ENCODE results near the gene SYPL2. TPM values are rescaled to one million over a fixed set of nuclear protein-coding genes. Genes with fewer than 3 reads are reported as not detected.

The SYPL2 gene
- polyA plus RNA-seq, 6 donors from 2014 or later: not detected

DNA sequence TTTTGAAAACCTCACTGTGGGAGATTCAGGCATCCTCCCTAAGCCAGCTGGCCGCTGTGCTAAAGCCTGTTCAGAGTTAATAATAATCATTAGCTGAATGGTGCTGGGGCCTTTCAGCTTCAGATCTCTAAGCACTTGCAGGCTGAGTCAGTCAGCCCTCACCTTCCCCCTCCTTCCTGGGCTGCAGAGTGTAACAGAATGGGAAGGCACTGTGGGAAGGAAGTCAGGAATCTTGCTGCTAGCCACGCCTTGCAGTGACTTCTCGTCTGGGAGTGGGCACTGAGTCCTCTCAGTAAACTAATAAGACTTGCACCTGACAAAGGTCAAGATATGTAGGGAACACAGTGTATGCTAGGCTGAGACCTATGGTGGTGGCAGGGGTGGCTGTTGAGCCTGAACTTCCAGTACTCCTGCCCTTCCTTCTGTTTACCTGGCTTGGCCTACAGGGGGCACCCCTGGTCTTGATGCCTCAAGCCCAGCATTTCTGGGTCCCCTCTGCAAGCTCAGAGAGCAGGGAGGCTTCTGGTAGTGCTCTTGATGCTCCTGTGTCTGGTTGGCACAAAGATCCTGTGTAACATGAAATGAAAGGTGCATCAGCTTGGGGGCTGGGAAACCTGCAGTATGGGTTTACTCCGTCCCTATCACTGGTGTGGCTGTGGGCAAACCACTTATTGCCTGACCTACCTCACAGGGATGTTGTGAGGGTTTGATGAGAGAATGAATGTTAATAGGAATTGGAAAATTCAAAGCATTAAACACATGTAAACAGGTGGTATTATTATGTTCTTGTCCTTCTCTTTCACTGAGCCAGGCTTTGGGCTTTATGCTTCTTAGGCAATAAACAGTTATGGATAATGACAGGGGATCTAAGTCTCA, 33.6 kb downstream of the SYPL2 start:
- Mint-ChIP-seq H3K9me3 (no peaks in the 10 kb centered on the region), H3K27ac (peak overlapping the region in 3 of 6 donors; percentile 10 to 56 (median 29)), H3K36me3 (peaks cover 5 to 7% of the 10 kb centered on the region in 2 donors), H3K27me3 (no peaks in the 10 kb centered on the region), H3K4me1 (peaks cover 28 to 63% (median 55%) of the 10 kb centered on the region in 3 donors), H3K4me3 (peak overlapping the region in 1 of 8 donors; percentile 2)
- ATAC-seq (ENCODE audit: low read depth in 2 of 2) (peak; percentile 49 to 66), DNase-seq (no peak)

DNA sequence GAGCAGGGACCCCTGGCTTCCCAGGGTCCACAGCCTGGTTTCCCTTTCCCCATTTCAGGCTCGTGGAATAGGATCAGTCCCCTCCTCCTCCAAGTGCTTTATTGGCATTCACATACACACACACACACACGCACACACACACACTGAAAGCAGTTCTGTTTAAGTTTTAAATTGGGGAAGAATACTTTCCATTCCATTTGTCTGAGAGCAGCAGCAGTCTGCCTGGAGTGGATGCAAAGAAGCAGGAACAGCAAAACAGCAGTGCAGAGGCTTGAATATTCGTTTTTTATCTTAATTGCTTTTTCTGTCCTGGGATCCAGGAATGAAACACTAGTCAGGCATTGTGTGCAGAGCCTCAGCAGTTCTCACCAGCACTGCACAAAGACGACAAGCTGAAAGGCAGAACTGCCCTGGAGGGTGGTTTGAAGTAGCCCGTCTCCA, 34.6 kb downstream of the SYPL2 start:
- no peak overlapping the region for H3K27ac Mint-ChIP-seq
- ATAC-seq (ENCODE audit: low read depth in 2 of 2) (no peak), DNase-seq (no peak)
- H3K4me3 Mint-ChIP-seq: no peak overlapping the region
- H3K27me3 Mint-ChIP-seq: no peaks in the 10 kb centered on the region
- peaks cover 5 to 7% of the 10 kb centered on the region in 2 donors for H3K36me3 Mint-ChIP-seq
- H3K4me1 Mint-ChIP-seq: peaks cover 20 to 53% (median 45%) of the 10 kb centered on the region in 3 donors
- H3K9me3 Mint-ChIP-seq: no peaks in the 10 kb centered on the region

DNA sequence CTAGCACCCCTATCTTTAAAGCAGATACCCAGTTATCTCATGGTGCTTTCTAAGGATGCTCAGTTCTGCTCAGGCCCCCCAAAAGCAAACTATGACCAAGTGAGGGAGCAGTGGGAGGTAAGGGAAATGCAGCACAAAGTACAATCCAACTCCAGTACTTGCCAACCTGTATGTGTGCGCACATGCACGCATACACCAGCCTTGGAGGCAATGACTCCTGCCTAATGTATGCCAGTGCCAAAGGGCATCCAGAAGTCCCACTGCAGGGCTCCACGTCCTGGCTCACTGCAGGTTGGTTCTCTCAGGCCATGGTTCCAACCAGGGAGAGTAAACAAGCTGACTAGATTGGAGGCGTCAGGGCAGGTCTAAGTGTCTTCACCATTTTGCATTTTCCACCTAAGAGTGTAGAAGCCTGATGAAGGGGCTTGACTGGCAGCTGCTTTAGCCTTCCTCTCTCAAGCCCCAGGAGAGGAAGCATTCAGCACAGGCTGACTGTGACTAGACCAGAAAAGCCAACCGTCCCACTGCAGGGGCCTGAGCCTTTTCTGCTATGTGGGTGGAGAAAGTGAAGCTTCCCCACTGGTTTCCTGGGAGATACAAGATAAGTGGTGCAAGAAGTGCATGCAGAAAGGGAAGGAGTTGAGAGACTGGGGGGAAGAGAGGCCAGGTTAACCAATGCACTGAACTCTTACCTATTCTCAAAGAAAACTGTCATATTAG, 35.5 kb downstream of the SYPL2 start:
- H3K4me3 Mint-ChIP-seq: peak overlapping the region in 5 of 8 donors; percentile 10 to 75 (median 46)
- H3K27me3 Mint-ChIP-seq: no peaks in the 10 kb centered on the region
- H3K36me3 Mint-ChIP-seq: no peaks in the 10 kb centered on the region
- no peaks in the 10 kb centered on the region for H3K9me3 Mint-ChIP-seq
- DNase-seq (no peak), ATAC-seq (ENCODE audit: low read depth in 2 of 2) (no peak)
- peaks cover 16 to 47% (median 36%) of the 10 kb centered on the region in 3 donors for H3K4me1 Mint-ChIP-seq
- peak overlapping the region in 2 of 6 donors; percentile 31 to 68 for H3K27ac Mint-ChIP-seq

GRCh38 chr1:109502364-109502851, 36.1 kb downstream of the SYPL2 start:
- Mint-ChIP-seq H3K4me1 (peaks cover 16 to 45% (median 34%) of the 10 kb centered on the region in 3 donors), H3K36me3 (no peaks in the 10 kb centered on the region), H3K27ac (peak overlapping the region in 4 of 6 donors; percentile 3 to 62 (median 30)), H3K9me3 (no peaks in the 10 kb centered on the region), H3K4me3 (peak overlapping the region in 4 of 8 donors; percentile 32 to 61 (median 52)), H3K27me3 (no peaks in the 10 kb centered on the region)
- DNase-seq (no peak), ATAC-seq (ENCODE audit: low read depth in 2 of 2) (peak; percentile 76 to 78)

DNA sequence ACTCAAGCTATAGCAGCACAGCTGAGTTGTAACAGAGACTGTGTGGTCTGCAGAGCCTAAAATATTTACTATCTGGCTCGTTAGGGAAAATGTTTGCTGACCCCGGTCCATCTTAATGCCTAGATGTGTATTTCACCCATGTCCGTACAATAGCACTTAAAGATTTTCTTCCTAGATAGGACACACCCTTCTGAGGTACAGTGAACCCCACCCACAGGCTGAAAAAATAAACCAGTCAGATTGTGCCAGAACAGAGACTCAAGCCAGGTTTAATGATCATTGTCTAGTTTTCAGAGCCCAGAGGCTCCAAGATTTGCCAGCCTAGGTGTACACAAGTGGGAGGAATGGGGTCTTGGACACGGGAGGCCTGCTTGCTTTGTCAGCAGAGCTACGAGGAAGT, 37.6 kb downstream of the SYPL2 start:
- Mint-ChIP-seq H3K27ac (no peak overlapping the region), H3K27me3 (peaks cover 0 to 9% (median 8%) of the 10 kb centered on the region in 3 donors), H3K4me3 (no peak overlapping the region), H3K36me3 (no peaks in the 10 kb centered on the region), H3K9me3 (no peaks in the 10 kb centered on the region), H3K4me1 (peaks cover 21 to 44% (median 43%) of the 10 kb centered on the region in 3 donors)
- ATAC-seq (ENCODE audit: low read depth in 2 of 2) (no peak), DNase-seq (no peak)

DNA sequence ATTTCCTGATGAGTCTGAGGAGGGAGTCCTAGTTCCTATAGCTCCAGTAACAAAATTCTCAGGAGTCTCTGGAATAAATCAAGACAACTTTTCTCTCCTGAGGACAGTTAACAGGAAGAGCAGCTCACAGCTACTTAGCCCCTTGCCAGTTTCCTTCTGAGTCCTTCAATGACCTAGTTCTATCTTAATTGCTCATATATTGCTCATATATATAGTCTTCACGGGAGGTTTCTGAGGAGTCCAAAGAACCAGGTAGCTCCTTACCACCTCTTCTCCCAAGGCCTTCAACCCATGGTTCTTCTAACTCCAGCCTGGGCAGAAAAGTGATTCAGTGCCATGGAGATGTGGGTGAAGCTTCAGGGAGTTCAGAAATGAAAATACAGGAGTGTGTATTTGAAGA, 38.6 kb downstream of the SYPL2 start:
- H3K4me1 Mint-ChIP-seq: peaks cover 26 to 44% (median 39%) of the 10 kb centered on the region in 3 donors
- H3K9me3 Mint-ChIP-seq: no peaks in the 10 kb centered on the region
- peaks cover 0 to 12% (median 8%) of the 10 kb centered on the region in 3 donors for H3K27me3 Mint-ChIP-seq
- H3K4me3 Mint-ChIP-seq: no peak overlapping the region
- H3K27ac Mint-ChIP-seq: peak overlapping the region in 2 of 6 donors; percentile 7 to 50
- DNase-seq: no peak
- no peak for ATAC-seq (ENCODE audit: low read depth in 2 of 2)
- no peaks in the 10 kb centered on the region for H3K36me3 Mint-ChIP-seq

DNA sequence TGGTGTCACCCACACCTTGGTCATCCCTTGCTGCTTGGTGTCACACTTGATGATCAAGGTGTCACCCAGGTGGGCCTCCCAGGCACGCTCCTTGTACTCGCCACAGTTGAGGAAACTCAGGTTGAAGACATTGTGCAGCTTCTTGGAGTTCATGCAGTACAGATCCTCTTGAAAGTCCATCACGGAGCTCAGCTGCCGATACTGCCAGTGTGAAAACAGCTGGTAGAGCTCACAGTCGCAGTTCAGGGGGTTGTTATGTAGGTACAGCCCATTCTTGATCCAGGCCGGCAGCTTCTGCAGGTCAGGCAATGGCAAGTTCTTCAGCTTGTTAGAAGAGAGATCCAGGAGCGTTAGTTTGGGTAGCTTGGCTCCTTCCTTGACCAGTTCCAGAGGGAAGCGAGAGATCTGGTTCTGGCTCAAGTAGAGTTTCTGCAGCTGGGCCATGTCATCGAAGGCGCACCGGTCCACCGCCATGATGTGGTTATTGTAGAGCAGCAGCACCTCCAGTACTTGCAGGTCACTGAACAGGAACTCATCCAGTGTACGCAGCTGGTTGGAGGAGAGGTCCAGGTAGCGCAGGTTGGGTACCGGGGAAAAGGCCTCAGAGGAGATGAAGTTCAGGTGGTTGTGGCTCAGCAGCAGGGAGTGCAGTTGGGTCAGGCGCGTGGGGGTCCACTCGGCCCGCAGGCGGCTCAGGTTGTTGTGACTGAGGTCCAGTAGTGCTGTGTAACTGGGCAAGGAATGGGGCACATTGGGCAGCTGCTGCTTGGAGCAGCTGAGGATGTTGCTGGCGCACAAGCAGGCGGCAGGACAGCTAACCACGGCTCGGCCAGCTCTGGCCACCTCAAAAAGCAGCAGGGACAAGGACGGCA, 41.9 kb downstream of the SYPL2 start:
- peak overlapping the region; percentile 70 to 91 (median 86) for H3K4me3 Mint-ChIP-seq
- no peak for DNase-seq
- H3K27me3 Mint-ChIP-seq: peaks cover 7 to 39% (median 28%) of the 10 kb centered on the region in 3 donors
- no peak for ATAC-seq (ENCODE audit: low read depth in 2 of 2)
- H3K4me1 Mint-ChIP-seq: peaks cover 19 to 25% (median 20%) of the 10 kb centered on the region in 3 donors
- H3K9me3 Mint-ChIP-seq: no peaks in the 10 kb centered on the region
- H3K27ac Mint-ChIP-seq: peak overlapping the region in 4 of 6 donors; percentile 50 to 94 (median 68)
- no peaks in the 10 kb centered on the region for H3K36me3 Mint-ChIP-seq

DNA sequence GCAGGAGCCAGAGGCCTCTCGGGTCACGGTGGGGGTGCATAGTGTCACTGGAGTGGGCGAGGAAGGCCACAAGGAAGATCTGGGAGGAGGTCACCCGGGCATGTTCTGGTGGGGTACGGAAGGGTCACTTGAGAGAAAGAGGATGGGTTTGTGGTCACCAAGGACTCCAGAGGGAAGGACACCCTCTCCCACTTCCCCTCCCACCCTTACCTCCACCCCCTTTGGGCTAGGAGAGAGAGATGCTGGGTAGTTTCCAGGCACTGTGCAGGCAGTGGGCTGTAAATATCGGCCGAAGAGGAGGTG, 42.5 kb downstream of the SYPL2 start:
- no peaks in the 10 kb centered on the region for H3K9me3 Mint-ChIP-seq
- no peak for DNase-seq
- peaks cover 17 to 25% (median 20%) of the 10 kb centered on the region in 3 donors for H3K4me1 Mint-ChIP-seq
- H3K36me3 Mint-ChIP-seq: no peaks in the 10 kb centered on the region
- ATAC-seq (ENCODE audit: low read depth in 2 of 2): no peak
- H3K4me3 Mint-ChIP-seq: peak overlapping the region; percentile 70 to 91 (median 86)
- H3K27me3 Mint-ChIP-seq: peaks cover 9 to 39% (median 28%) of the 10 kb centered on the region in 3 donors
- peak overlapping the region; percentile 47 to 94 (median 80) for H3K27ac Mint-ChIP-seq

GRCh38 chr1:109509176-109510134, 43.1 kb downstream of the SYPL2 start, which contains the start of gene AMIGO1:
TSS of gene AMIGO1 (minus strand) at chr1:109509727. CDS start at chr1:109508912, 815 bp downstream.
- Mint-ChIP-seq H3K9me3 (no peaks in the 10 kb centered on the region), H3K36me3 (no peaks in the 10 kb centered on the region), H3K4me1 (peaks cover 17 to 25% (median 20%) of the 10 kb centered on the region in 3 donors), H3K27me3 (peaks cover 9 to 39% (median 28%) of the 10 kb centered on the region in 3 donors), H3K4me3 (peak within 1 kb of the TSS; percentile 87 to 97 (median 92)), H3K27ac (peak within 1 kb of the TSS; percentile 47 to 94 (median 80))
- peak; percentile 58 for DNase-seq
- peak; percentile 71 to 83 for ATAC-seq (ENCODE audit: low read depth in 2 of 2)

DNA sequence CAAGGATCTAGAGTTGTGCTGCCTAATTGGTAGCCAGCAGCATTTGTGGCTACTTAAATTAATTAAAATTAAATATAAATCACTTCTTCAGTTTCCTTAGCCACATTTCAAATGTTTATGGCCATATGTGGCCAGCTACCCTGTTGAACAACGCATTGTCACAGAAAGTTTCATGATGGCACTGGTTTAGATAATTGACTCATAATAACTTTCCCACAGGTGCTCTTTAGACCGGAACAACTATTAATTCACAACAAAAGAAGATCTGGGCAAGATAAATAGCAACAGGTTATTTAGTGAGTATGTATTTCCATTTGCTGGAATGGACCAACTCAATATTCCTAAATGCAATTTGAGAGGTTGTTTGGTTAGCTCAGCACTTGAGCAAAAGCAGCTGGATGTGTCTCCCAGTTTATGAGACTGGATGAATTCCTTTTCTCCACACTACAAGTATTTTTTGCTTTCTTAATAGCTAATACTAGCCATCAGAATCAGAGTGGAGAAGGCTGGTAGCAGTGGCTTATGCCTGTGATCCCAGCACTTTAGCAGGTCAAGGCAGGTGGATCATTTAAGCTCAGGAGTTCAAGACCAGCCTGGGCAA, 46.9 kb downstream of the SYPL2 start:
- no peaks in the 10 kb centered on the region for H3K36me3 Mint-ChIP-seq
- peaks cover 9 to 44% (median 25%) of the 10 kb centered on the region in 3 donors for H3K27me3 Mint-ChIP-seq
- no peaks in the 10 kb centered on the region for H3K9me3 Mint-ChIP-seq
- H3K27ac Mint-ChIP-seq: no peak overlapping the region
- DNase-seq (no peak), ATAC-seq (ENCODE audit: low read depth in 2 of 2) (no peak)
- H3K4me1 Mint-ChIP-seq: peaks cover 17 to 18% (median 17%) of the 10 kb centered on the region in 3 donors
- H3K4me3 Mint-ChIP-seq: no peak overlapping the region

- Mint-ChIP-seq H3K9me3 (no peaks in the 10 kb centered on the region), H3K27me3 (peaks cover 9 to 34% (median 20%) of the 10 kb centered on the region in 3 donors), H3K4me1 (peaks cover 6 to 7% (median 6%) of the 10 kb centered on the region in 3 donors), H3K4me3 (no peak overlapping the region), H3K27ac (peak overlapping the region in 1 of 6 donors; percentile 70), H3K36me3 (no peaks in the 10 kb centered on the region)
- ATAC-seq (ENCODE audit: low read depth in 2 of 2): no peak
- no peak for DNase-seq
Observed at GRCh38 chr1:109514846-109515245, 48.5 kb downstream of the SYPL2 start.

Measured in naive B cell (primary cell).